LHCN-M2 (cell line): Measurements from ENCODE around the gene CNN1. TPM values are rescaled to one million over a fixed set of nuclear protein-coding genes. Genes with fewer than 3 reads are reported as not detected.

Source experiments
- DNase-seq: peaks from one replicate; pipeline ENCODE4 v3.0.0-alpha.2; 2012; ENCODE audit warnings: low read depth
- polyA plus RNA-seq: library from polyadenylated mRNA; unstranded; fragments of >200 nt; gene quantifications from one replicate; pipeline ENCODE4 v1.2.1, GENCODE V29; 2012; ENCODE audit warnings: missing spikeins
- total RNA-seq: library from RNA; depleted of rRNA; stranded (reverse); fragments of >200 nt; gene quantifications from 2 replicates; pipeline ENCODE4 v1.2.3, GENCODE V29; 2014; rRNA removed

Gene CNN1
- total RNA-seq: 0.58 and 1.0 TPM in 2 replicates
- 0.17 TPM for polyA plus RNA-seq

- no peak for DNase-seq
These were observed at the start of gene CNN1 for GRCh38 chr19:11538232-11539036. Gene CNN1, plus strand, starts transcription at chr19:11538851. Its CDS starts 77 bp downstream, at chr19:11538928.

DNA sequence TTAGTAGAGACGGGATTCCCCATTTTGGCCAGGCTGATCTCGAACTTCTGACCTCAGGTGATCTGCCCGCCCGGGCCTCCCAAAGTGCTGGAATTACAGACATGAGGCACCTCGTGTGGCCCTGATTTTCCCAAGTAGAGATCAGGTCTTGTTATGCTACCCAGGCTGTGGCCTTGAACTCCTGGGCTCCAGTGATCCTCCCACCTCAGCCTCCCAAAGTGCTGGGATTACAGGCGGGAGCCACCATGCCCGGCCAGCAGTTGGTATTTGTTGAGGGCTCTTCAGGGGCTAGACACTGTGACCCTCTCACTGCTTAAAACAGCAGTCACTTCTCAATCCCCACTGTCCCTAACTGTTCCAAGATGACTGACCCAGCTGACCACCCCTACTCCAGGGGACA lies 49.3 kb upstream of the CNN1 start:
- DNase-seq: no peak

DNA sequence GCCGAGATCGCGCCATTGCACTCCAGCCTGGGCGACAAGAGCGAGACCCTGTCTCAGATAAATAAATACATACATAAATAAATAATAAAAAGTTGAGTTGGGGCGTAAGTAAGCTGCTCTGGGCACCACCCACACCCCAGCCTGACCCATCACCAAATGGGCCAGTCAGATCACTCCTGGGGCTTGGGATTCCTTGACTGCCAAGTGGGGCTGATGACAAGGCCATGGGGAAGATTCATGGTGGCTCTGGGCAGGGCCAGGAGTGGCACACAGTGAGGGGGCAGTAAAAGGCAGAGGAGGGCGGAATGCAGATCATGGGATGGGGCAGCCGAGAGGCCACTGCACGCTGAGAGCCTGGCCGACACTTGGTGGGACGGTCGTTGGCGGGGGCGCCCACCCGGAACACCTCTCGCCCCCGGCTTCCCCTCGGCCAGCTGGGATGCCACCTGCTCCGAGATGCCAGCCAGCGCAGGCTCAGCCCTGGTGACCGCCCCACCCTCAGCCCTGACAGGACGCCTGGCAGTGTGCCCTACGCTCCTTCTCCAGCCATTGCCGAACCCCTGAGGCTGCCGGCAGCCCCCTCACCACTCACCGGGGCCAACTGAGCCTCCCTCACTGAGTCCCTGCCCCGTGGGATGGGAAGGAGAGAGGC lies 43.9 kb upstream of the CNN1 start:
- no peak for DNase-seq

GRCh38 chr19:11495481-11495880 lies 43.2 kb upstream of the CNN1 start:
- no peak for DNase-seq

DNA sequence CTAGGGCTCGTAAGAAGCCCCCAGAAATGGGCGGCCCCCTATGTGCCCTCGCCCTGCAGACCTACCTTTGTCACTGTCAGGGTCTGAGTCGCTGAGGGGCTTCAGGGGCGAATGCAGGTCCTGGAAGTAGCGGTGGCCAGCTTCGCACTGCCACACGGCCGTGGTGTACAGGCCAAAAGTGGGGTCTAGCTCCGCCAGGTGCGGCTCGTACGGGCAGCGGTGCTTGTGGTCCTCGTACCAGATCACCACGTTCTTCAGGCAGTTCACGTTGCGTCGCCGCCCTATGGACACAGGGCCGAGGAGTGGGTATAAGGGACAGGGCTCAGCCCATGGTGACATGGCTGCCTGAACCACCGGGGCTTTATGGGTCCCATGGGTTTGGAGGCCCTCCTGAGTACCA lies 42.8 kb upstream of the CNN1 start:
- no peak for DNase-seq

DNA sequence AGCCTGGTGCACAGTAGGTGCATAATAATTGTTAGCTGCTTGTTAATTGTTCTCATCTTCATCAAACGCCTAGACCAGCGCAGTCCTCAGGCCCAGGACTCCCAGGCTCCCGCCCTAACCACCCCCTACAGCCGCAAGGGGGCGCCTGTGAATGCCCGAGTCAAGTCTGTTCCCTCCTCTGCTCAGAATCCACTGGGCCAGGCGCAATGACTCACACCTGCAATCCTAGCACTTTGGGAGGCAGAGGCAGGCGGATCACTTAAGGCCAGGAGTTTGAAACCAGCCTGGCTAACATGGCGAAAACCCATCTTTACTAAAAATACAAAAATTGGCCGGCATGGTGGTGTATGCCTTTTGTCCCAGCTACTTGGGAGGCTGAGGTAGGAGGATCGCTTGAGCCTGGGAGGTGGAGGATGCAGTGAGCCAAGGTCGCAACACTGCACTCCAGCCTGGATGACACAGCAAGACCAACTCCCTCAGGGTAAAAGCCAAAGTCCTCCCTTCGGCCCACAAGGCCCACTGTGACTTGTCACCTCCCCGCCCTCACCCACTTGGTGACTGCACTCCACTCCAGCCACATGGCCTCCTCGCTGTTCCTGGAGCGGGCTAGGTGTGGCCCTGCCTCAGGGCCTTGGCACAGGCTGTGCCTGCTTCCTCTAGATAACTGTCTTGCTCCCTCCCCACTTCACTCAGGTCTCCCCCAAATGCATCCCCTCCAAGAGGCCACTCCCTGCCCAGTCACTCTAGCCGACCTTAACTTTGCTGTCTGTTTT lies 42.1 kb upstream of the CNN1 start:
- peak; percentile 78 for DNase-seq

DNA sequence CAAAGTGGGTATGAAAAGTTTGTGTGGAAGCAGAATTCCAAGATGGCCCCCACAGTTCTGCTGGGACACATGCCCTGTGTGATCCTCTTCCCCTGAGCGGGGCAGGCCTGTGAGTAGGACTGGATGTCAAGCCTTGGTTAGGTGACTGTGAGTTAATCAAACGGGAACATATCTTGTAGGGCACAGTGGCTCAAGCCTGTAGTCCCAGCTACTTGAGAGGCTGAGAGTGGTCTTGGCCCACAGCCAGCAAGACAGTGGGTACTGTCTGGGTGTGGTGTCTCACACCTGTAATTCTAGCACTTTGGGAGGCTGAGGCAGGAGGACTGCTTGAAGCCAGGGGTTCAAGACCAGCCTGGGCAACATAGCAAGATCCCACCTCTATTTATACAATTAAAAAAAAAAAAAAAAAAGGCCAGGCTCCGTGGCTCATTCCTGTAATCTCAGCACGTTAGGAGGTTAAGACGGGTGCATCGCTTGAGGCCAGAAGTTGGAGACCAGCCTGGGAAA lies 39.4 kb upstream of the CNN1 start:
- DNase-seq: no peak

DNA sequence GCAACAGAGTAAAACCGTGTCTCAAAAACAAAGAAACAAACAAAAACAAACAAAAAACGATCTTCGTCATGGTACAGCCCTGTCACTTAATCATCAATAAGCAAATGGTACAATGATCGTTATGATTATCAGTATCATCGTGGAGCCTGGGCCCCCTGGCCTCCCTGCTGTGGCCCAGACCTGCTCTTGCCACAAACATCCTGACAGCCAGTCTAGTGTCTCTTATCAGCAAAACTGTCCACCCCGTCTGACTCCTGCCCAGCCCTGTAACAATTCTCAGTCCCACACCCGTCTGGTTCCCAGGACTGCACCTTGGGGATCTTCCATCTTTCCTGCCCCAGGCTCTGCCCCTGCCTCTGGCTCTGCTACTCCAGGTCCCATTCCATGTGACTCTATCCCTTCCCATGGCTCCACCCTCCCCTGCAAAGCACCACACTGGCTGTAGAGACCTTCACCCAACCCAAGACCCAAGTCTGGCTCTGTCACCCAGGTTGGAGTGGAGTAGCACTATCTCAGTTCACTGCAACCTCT lies 38.7 kb upstream of the CNN1 start:
- DNase-seq: no peak

DNA sequence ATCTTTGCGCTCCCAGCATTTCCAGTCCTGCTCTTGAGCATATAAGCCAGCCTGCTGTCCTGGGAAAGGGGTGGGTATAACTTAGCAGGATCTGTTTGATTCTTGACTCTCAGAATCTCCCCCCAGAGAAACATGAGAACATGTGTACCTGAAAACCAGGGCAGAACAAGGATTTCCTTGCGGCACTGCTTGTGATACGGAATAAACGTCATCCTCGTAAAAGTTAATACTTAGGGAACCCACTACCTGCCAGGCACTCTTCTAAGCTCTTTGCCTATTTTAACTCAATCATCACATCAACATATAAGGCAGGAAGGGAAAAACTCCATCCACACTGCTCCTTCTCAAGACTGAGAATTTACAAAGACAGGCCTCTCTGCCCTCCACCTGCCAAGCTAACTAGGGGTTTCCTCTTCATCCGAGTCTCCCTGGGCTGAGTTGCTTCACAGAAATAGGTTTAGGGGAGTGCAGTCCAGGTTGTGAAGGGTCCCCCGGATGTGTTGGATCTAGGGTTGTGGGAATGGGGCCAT lies 34.1 kb upstream of the CNN1 start:
- DNase-seq: no peak

DNA sequence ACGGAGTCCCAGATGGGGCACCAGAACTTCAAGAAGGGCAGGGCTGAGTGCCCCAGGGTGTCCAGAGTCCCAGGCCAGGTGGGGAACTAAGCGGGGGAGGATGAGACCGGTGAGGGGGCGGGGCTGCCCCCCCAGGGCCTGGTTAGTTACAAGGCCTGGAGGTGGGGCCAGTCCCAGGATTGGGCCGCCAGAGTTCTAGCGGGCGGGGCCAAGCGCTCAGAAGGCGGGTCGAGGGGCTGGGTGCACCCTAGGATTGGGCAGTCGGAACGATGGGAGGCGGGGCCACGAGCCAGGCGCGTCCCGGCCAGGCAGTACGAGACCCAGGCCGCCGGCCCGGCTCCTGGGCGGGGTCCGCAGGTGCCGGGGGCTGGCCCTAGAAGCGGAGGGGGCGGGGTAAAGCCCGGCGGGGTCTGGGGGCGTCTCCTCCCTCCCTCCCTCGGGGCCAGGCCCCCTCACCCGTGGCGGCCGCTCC lies 33.6 kb upstream of the CNN1 start:
- DNase-seq: peak; percentile 88

GRCh38 chr19:11505504-11506100 lies 33.0 kb upstream of the CNN1 start, which contains the start of gene ZNF653:
Gene ZNF653, minus strand, starts transcription at chr19:11505839. Its CDS starts 53 bp downstream, at chr19:11505786.
- peak; percentile 92 for DNase-seq

DNA sequence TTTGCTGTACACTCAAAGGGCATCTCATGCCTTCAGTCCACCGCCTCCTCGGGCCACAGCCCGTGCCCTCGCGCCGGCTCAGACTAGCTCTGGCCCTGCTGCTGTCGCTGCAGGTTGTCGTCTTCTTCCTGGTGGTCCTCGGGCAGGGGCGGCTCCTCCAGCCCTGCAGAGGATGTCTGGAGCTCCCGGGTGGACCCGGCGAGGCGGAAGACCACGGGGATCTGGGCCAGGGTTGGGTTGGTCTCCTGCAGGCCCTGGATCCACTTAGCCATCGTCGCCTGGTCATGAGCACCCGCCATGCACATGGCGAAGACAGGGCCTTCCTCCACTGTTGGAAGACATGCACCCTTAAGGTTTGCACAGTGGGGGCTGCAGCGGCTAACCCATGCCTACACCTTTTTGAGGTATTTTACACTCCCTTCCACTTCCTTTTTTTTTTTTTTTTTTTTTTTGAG lies 32.5 kb upstream of the CNN1 start:
- no peak for DNase-seq

DNA sequence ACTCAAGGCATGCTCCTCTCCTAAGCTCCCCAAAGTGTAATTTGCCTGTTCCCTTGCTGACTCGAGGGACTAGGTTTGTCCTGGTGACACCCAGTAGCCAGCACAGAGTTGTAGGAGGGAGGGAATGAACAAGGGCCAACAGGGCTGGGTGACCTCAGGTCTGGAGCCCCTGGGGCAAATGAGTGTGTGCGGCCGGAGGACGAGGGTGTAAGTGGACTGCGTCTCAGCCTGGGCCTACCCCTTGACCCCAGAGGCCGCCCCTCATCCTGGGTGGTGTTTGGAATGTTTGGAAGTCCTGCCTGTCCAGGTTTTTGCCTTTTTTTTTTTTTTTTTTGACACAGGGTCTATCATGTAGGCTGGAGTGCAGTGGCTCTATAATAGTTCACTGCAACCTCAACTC lies 31.7 kb upstream of the CNN1 start:
- DNase-seq: no peak

GRCh38 chr19:11507370-11508078 lies 31.1 kb upstream of the CNN1 start:
- no peak for DNase-seq

GRCh38 chr19:11510444-11510843 lies 28.2 kb upstream of the CNN1 start:
- no peak for DNase-seq

GRCh38 chr19:11513946-11514345 lies 24.7 kb upstream of the CNN1 start:
- DNase-seq: no peak

DNA sequence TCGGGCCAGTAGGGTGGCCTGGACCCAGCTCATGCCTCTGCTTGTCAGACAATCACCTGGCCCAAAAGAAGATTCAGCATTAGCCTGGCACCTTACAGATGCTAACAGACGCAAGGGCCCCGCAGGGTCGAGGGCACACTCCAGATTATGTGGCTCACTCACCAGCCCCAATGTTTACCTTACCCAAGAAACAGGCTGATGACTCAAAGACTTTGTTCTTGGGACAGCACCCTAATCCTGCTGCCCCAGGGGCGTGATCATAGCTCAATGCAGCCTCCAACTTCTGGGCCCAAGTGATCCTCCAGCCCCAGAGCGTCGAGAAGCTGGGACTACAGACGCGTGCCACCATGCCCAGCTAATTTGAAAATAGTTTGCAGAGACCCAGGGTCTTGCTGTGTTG lies 19.5 kb upstream of the CNN1 start:
- DNase-seq: no peak

DNA sequence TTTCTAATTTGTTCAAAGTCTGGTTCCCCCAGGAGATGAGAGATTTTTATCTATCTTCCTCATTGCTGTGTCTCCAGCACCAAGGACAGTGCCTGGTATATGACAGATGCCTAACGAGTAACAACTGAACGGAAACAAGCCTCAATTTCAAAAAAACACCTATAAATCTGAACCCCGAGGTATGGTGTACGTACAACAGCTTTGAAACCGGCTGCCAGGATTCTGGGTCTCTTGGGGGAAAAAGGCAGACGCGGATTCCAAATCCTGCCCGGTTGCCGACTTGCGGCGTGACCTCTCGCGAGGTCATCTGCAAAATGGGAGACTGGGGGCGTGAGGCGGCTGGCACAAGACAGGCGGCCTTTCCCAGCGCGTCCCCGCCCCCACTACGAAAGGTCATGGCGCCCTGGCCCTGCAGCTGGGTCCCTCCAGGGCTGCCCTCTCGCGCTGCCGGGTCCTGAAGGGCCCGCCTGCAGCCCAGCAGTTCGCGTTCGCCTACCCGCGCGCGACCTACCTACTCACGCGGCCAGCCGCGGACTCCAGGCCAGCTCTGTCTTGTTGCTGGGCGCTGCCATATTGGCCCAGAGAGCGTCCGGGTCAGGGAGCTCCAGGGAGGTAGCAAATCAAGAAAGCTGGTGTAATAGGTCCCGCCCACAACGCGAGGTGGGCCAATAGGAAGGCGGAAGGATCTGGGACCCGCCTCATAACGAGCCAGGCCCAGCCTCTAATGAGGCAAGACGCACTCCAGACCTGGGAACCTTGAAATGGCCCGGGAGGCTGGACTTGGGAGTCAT lies 9.9 kb upstream of the CNN1 start, which contains the start of gene ECSIT:
Gene ECSIT, minus strand, starts transcription at position 584 of the 791 bp plus-strand sequence. CDS start 9,964 bp downstream, outside the sequence.
- DNase-seq: peak; percentile 98

GRCh38 chr19:11530432-11530831 lies 8.2 kb upstream of the CNN1 start:
- DNase-seq: peak; percentile 48
